Measurements from ENCODE around the gene UBE2E2.

The UBE2E2 gene

GRCh38 chr3:23624305-23624704 lies 421.2 kb downstream of the UBE2E2 start:
- no peak overlapping the region for H3K4me3 ChIP-seq (ENCODE audit: low read depth, low read length)
- no peak for TF ChIP-seq MYC (IDR thresholded peaks at IDR 0.05; ENCODE audit: low read depth, low read length)
- no peak for TF ChIP-seq CTCF (IDR thresholded peaks at IDR 0.05; ENCODE audit: low read depth, low read length)
- no peak for TF ChIP-seq POLR2A (IDR thresholded peaks at IDR 0.05; ENCODE audit: extremely low read depth, insufficient read length)
- TF ChIP-seq MAX (IDR thresholded peaks at IDR 0.05; ENCODE audit: low read depth, low read length) = no peak
- DNase-seq (ENCODE audit: low read depth) = no peak

GRCh38 chr3:23626442-23626841 lies 423.3 kb downstream of the UBE2E2 start:
- no peak for DNase-seq (ENCODE audit: low read depth)
- TF ChIP-seq MYC (IDR thresholded peaks at IDR 0.05; ENCODE audit: low read depth, low read length) (no peak), MAX (IDR thresholded peaks at IDR 0.05; ENCODE audit: low read depth, low read length) (no peak), POLR2A (IDR thresholded peaks at IDR 0.05; ENCODE audit: extremely low read depth, insufficient read length) (no peak), CTCF (IDR thresholded peaks at IDR 0.05; ENCODE audit: low read depth, low read length) (no peak)

GRCh38 chr3:23629181-23629894 lies 426.2 kb downstream of the UBE2E2 start:
- no peak for DNase-seq (ENCODE audit: low read depth)
- TF ChIP-seq MYC (IDR thresholded peaks at IDR 0.05; ENCODE audit: low read depth, low read length) (no peak), MAX (IDR thresholded peaks at IDR 0.05; ENCODE audit: low read depth, low read length) (no peak), POLR2A (IDR thresholded peaks at IDR 0.05; ENCODE audit: extremely low read depth, insufficient read length) (no peak), CTCF (IDR thresholded peaks at IDR 0.05; ENCODE audit: low read depth, low read length) (no peak)
- H3K4me3 ChIP-seq (ENCODE audit: low read depth, low read length) = no peak overlapping the region

More at GRCh38 chr3:23626442-23626841, 423.3 kb downstream of the UBE2E2 start:
- no peak overlapping the region for H3K4me3 ChIP-seq (ENCODE audit: low read depth, low read length)

- no peak for DNase-seq (ENCODE audit: low read depth)
- no peak for TF ChIP-seq CTCF (IDR thresholded peaks at IDR 0.05; ENCODE audit: low read depth, low read length)
- TF ChIP-seq POLR2A (IDR thresholded peaks at IDR 0.05; ENCODE audit: extremely low read depth, insufficient read length) = no peak
- no peak for TF ChIP-seq MYC (IDR thresholded peaks at IDR 0.05; ENCODE audit: low read depth, low read length)
- TF ChIP-seq MAX (IDR thresholded peaks at IDR 0.05; ENCODE audit: low read depth, low read length) = no peak
- no peak overlapping the region for H3K4me3 ChIP-seq (ENCODE audit: low read depth, low read length)
Measured at GRCh38 chr3:23633261-23633960, 430.3 kb downstream of the UBE2E2 start.

- TF ChIP-seq POLR2A (IDR thresholded peaks at IDR 0.05; ENCODE audit: extremely low read depth, insufficient read length) (no peak), MAX (IDR thresholded peaks at IDR 0.05; ENCODE audit: low read depth, low read length) (no peak), CTCF (IDR thresholded peaks at IDR 0.05; ENCODE audit: low read depth, low read length) (no peak)
- no peak overlapping the region for H3K4me3 ChIP-seq (ENCODE audit: low read depth, low read length)
- DNase-seq (ENCODE audit: low read depth) = no peak
Measured at GRCh38 chr3:23637339-23637738, 434.2 kb downstream of the UBE2E2 start.
